Neural cell (in vitro differentiated cells): ENCODE results near the gene C2orf72.

Experiments used
- EP300 ChIP-seq: fragments of 450-650 bp; conservative IDR thresholded peaks from 2 replicates; pipeline ENCODE4 v1.6.1; 2014; ENCODE audit warnings: antibody characterized with exemption, mild to moderate bottlenecking, moderate library complexity; ENCODE audit not compliant: poor library complexity, severe bottlenecking
- EZH2 ChIP-seq: fragments of 200-600, 300-800 bp; shearing (Covaris generic), sonication (generic); IDR thresholded peaks from 2 replicates; pipeline ENCODE4 v1.6.1; 2014; ENCODE audit warnings: antibody characterized with exemption, low read length, borderline replicate concordance, mild to moderate bottlenecking; ENCODE audit not compliant: insufficient read depth, poor library complexity, severe bottlenecking
- MXI1 ChIP-seq: fragments of 450-650 bp; conservative IDR thresholded peaks from 2 replicates; pipeline ENCODE4 v1.6.1; 2014; ENCODE audit warnings: antibody characterized with exemption, mild to moderate bottlenecking; ENCODE audit not compliant: poor library complexity, severe bottlenecking
- POLR2AphosphoS5 ChIP-seq: IDR thresholded peaks from 2 replicates; pipeline ENCODE4 v1.6.1; 2012
- SMC3 ChIP-seq: fragments of 450-650 bp; conservative IDR thresholded peaks from 2 replicates; pipeline ENCODE4 v1.6.1; 2014; ENCODE audit warnings: antibody characterized with exemption, mild to moderate bottlenecking, moderate library complexity; ENCODE audit not compliant: poor library complexity
- TF ChIP-seq, protein P1 (sequence below): IDR thresholded peaks from 2 replicates; pipeline ENCODE4 v1.6.1; 2012; ENCODE audit warnings: borderline replicate concordance
- TF ChIP-seq, protein P2 (sequence below): fragments of 450-650 bp; IDR thresholded peaks from 2 replicates; pipeline ENCODE4 v1.5.1; 2014; ENCODE audit warnings: antibody characterized with exemption, mild to moderate bottlenecking, moderate library complexity; ENCODE audit not compliant: poor library complexity, severe bottlenecking

DNA sequence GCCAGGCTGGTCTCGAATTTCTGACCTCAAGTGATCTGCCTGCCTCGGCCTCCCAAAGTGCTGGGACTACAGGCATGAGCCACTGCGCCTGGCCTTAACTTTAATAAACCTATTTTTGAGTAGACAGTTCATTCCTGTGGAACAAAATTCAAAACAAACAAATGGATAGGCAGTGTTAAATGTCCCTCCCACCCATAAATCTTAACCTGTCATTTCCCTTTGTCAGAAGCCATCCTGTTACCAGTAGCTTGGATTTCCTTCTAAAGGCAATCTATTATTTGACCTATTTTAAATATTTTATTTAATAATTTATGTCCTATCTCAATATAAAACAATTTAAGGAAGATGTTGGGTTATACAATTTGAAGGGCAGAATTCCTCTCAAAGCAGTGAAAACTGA, 6.6 kb upstream of the C2orf72 start:
- TF ChIP-seq, protein P1, sequence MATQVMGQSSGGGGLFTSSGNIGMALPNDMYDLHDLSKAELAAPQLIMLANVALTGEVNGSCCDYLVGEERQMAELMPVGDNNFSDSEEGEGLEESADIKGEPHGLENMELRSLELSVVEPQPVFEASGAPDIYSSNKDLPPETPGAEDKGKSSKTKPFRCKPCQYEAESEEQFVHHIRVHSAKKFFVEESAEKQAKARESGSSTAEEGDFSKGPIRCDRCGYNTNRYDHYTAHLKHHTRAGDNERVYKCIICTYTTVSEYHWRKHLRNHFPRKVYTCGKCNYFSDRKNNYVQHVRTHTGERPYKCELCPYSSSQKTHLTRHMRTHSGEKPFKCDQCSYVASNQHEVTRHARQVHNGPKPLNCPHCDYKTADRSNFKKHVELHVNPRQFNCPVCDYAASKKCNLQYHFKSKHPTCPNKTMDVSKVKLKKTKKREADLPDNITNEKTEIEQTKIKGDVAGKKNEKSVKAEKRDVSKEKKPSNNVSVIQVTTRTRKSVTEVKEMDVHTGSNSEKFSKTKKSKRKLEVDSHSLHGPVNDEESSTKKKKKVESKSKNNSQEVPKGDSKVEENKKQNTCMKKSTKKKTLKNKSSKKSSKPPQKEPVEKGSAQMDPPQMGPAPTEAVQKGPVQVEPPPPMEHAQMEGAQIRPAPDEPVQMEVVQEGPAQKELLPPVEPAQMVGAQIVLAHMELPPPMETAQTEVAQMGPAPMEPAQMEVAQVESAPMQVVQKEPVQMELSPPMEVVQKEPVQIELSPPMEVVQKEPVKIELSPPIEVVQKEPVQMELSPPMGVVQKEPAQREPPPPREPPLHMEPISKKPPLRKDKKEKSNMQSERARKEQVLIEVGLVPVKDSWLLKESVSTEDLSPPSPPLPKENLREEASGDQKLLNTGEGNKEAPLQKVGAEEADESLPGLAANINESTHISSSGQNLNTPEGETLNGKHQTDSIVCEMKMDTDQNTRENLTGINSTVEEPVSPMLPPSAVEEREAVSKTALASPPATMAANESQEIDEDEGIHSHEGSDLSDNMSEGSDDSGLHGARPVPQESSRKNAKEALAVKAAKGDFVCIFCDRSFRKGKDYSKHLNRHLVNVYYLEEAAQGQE = no peak
- TF ChIP-seq EP300 (no peak), EZH2 (no peak), POLR2AphosphoS5 (no peak), MXI1 (no peak), SMC3 (no peak)
- TF ChIP-seq, protein P2, sequence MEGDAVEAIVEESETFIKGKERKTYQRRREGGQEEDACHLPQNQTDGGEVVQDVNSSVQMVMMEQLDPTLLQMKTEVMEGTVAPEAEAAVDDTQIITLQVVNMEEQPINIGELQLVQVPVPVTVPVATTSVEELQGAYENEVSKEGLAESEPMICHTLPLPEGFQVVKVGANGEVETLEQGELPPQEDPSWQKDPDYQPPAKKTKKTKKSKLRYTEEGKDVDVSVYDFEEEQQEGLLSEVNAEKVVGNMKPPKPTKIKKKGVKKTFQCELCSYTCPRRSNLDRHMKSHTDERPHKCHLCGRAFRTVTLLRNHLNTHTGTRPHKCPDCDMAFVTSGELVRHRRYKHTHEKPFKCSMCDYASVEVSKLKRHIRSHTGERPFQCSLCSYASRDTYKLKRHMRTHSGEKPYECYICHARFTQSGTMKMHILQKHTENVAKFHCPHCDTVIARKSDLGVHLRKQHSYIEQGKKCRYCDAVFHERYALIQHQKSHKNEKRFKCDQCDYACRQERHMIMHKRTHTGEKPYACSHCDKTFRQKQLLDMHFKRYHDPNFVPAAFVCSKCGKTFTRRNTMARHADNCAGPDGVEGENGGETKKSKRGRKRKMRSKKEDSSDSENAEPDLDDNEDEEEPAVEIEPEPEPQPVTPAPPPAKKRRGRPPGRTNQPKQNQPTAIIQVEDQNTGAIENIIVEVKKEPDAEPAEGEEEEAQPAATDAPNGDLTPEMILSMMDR = no peak
